Loucy (cell line): ENCODE data around the gene ADAMTS6.

Experiments used
- CTCF ChIP-seq: fragments of 200-600 bp; sonication (generic); conservative IDR thresholded peaks from 2 replicates; pipeline ENCODE4 v1.5.1; 2014; ENCODE audit warnings: mild to moderate bottlenecking, antibody characterized with exemption, low read length
- EZH2phosphoT487 ChIP-seq: fragments of 200-600 bp; IDR thresholded peaks from 2 replicates; pipeline ENCODE4 v1.6.1; 2018; ENCODE audit warnings: antibody characterized with exemption, mild to moderate bottlenecking, moderate library complexity, borderline replicate concordance

- TF ChIP-seq CTCF: no peak
- no peak for TF ChIP-seq EZH2phosphoT487
Measured at GRCh38 chr5:65105301-65105700, 376.4 kb downstream of the ADAMTS6 start.
